ENCODE measurements around the gene TBC1D17. TPM values are rescaled to one million over a fixed set of nuclear protein-coding genes. Genes with fewer than 3 reads are reported as not detected.

TBC1D17 gene
- total and polyA plus RNA-seq, 7 donors = 13.4 to 41.0 (median 26.1) TPM

GRCh38 chr19:49883094-49883493, 5.6 kb downstream of the TBC1D17 start:
- peaks cover 0 to 14% (median 10%) of the 10 kb centered on the region in 4 donors for H3K4me1 ChIP-seq
- no peak for DNase-seq
- H3K27ac ChIP-seq = no peak overlapping the region
- intact Hi-C loops (cut with DNase I) = no loop called here
- TF ChIP-seq CTCF (IDR thresholded peaks at IDR 0.05) (no peak), POLR2AphosphoS5 (IDR thresholded peaks at IDR 0.05) (no peak), EP300 (IDR thresholded peaks at IDR 0.05) (no peak), POLR2A (IDR thresholded peaks at IDR 0.05) (no peak)
- 97% methylated on average over 5 of the region's 5 CpGs for WGBS, 2 donors
- no peak overlapping the region for H3K4me3 ChIP-seq
- peaks cover 57 to 94% (median 66%) of the 10 kb centered on the region in 4 donors for H3K36me3 ChIP-seq
- no peaks in the 10 kb centered on the region for H3K27me3 ChIP-seq
- no peaks in the 10 kb centered on the region for H3K9me3 ChIP-seq

- WGBS, 2 donors = 94% methylated on average over 18 of the region's 18 CpGs
- Histone ChIP-seq H3K36me3 (peaks cover 58 to 98% (median 68%) of the 10 kb centered on the region in 4 donors), H3K27ac (no peak overlapping the region), H3K27me3 (peaks cover 0 to 3% (median 0%) of the 10 kb centered on the region in 3 donors), H3K4me3 (no peak overlapping the region), H3K4me1 (peaks cover 0 to 4% (median 1%) of the 10 kb centered on the region in 4 donors), H3K9me3 (no peaks in the 10 kb centered on the region)
- no peak for DNase-seq
- TF ChIP-seq POLR2A (IDR thresholded peaks at IDR 0.05) (no peak), CTCF (IDR thresholded peaks at IDR 0.05) (no peak), EP300 (IDR thresholded peaks at IDR 0.05) (no peak), POLR2AphosphoS5 (IDR thresholded peaks at IDR 0.05) (no peak)
- intact Hi-C loops (cut with DNase I) = no loop called here
These were observed 6.6 kb downstream of the TBC1D17 start for GRCh38 chr19:49884109-49884508.

GRCh38 chr19:49884760-49885159, 7.3 kb downstream of the TBC1D17 start:
- 93% methylated on average over 3 of the region's 3 CpGs for WGBS, 2 donors
- H3K4me1 ChIP-seq = peaks cover 0 to 2% (median 2%) of the 10 kb centered on the region in 4 donors
- no peak overlapping the region for H3K27ac ChIP-seq
- H3K36me3 ChIP-seq = peaks cover 56 to 94% (median 65%) of the 10 kb centered on the region in 4 donors
- TF ChIP-seq POLR2A (IDR thresholded peaks at IDR 0.05) (no peak), EP300 (IDR thresholded peaks at IDR 0.05) (no peak), POLR2AphosphoS5 (IDR thresholded peaks at IDR 0.05) (no peak), CTCF (IDR thresholded peaks at IDR 0.05) (no peak)
- intact Hi-C loops (cut with DNase I) = no loop called here
- no peak overlapping the region for H3K4me3 ChIP-seq
- peaks cover 0 to 10% (median 4%) of the 10 kb centered on the region in 3 donors for H3K27me3 ChIP-seq
- no peaks in the 10 kb centered on the region for H3K9me3 ChIP-seq
- no peak for DNase-seq

GRCh38 chr19:49887037-49887664, 9.6 kb downstream of the TBC1D17 start:
- H3K4me1 ChIP-seq = peaks cover 0 to 15% (median 13%) of the 10 kb centered on the region in 4 donors
- no peak for DNase-seq
- 78 to 86% methylated on average over 23 of the region's 23 CpGs for WGBS, 2 donors
- peaks cover 34 to 70% (median 43%) of the 10 kb centered on the region in 4 donors for H3K36me3 ChIP-seq
- peaks cover 6 to 30% (median 21%) of the 10 kb centered on the region in 3 donors for H3K27me3 ChIP-seq
- TF ChIP-seq CTCF (IDR thresholded peaks at IDR 0.05) (no peak), POLR2A (IDR thresholded peaks at IDR 0.05) (no peak), POLR2AphosphoS5 (IDR thresholded peaks at IDR 0.05) (no peak), EP300 (IDR thresholded peaks at IDR 0.05) (no peak)
- H3K9me3 ChIP-seq = no peaks in the 10 kb centered on the region
- intact Hi-C loops (cut with DNase I) = no loop called here
- H3K27ac ChIP-seq = no peak overlapping the region
- no peak overlapping the region for H3K4me3 ChIP-seq
